Right lobe of liver (tissue), 4 donors: ENCODE data around the gene TSPAN13.

ENCODE experiments used
- CTCF ChIP-seq, 4 donors: fragments of 200-600 bp in 3 of 4; fragments of 450-650 bp in 1 of 4; IDR thresholded peaks; one replicate each; pipeline versions ENCODE4 v1.5.1 to v1.8.0; 2016 to 2022; ENCODE audit warnings: antibody characterized with exemption in 4 of 4, mild to moderate bottlenecking in 2 of 4
- POLR2A ChIP-seq: fragments of 450-650 bp; IDR thresholded peaks from one replicate; pipeline ENCODE4 v1.6.1; 2017; ENCODE audit warnings: antibody characterized with exemption, mild to moderate bottlenecking
- donor health status: DM: no; HTN: no; CAD: no.
- donor health status: DM: no; HTN: no; CAD: no.
- donor health status: DM: no; HTN: yes; CAD: no.

- TF ChIP-seq POLR2A: no peak
- no peak for TF ChIP-seq CTCF (IDR thresholded peaks at IDR 0.05)
These were observed 72.5 kb downstream of the TSPAN13 start for GRCh38 chr7:16826060-16826459.
